Astrocyte of the spinal cord (primary cell): ENCODE measurements around the gene ABLIM2.

Experiments
- DNase-seq: peaks from one replicate; pipeline ENCODE4 v3.0.0; 2011; ENCODE audit warnings: low read depth, low spot score
- H3K4me3 ChIP-seq: 2 replicates; pipeline ENCODE4 v1.5.1; 2011; ENCODE audit warnings: low read depth, mild to moderate bottlenecking, low read length, moderate library complexity
- CTCF ChIP-seq: IDR thresholded peaks from 2 replicates; pipeline ENCODE4 v1.5.1; 2012; ENCODE audit warnings: low read depth, mild to moderate bottlenecking, low read length, inconsistent platforms
- in situ Hi-C: cut with HindIII; loops from 2 replicates; pipeline ENCODE4 v1.10.0; 2017; ENCODE audit warnings: low sequenced_read_pairs

The ABLIM2 gene

GRCh38 chr4:8029689-8030088, 128.9 kb downstream of the ABLIM2 start:
- H3K4me3 ChIP-seq, result no peak overlapping the region
- TF ChIP-seq CTCF, result no peak
- no peak for DNase-seq
- in situ Hi-C loops, result no loop called here

- H3K4me3 ChIP-seq, result no peak overlapping the region
- no peak for DNase-seq
- no peak for TF ChIP-seq CTCF
- in situ Hi-C loops, result no loop called here
Measured at GRCh38 chr4:8028884-8029568, 129.6 kb downstream of the ABLIM2 start.

GRCh38 chr4:8028368-8028767, 130.2 kb downstream of the ABLIM2 start:
- in situ Hi-C loops, result no loop called here
- H3K4me3 ChIP-seq, result no peak overlapping the region
- no peak for DNase-seq
- TF ChIP-seq CTCF, result no peak

GRCh38 chr4:8026453-8026852, 132.2 kb downstream of the ABLIM2 start:
- no peak overlapping the region for H3K4me3 ChIP-seq
- no peak for TF ChIP-seq CTCF
- in situ Hi-C loops, result no loop called here
- no peak for DNase-seq

GRCh38 chr4:8025668-8026067, 132.9 kb downstream of the ABLIM2 start:
- in situ Hi-C loops, result no loop called here

GRCh38 chr4:8024073-8024786, 134.4 kb downstream of the ABLIM2 start:
- TF ChIP-seq CTCF, result no peak
- in situ Hi-C loops, result no loop called here
- no peak overlapping the region for H3K4me3 ChIP-seq
- no peak for DNase-seq

More at GRCh38 chr4:8025668-8026067, 132.9 kb downstream of the ABLIM2 start:
- DNase-seq, result no peak
- TF ChIP-seq CTCF, result no peak
- H3K4me3 ChIP-seq, result no peak overlapping the region
